Inferior parietal cortex (tissue), 1 donor: ENCODE measurements around the gene SEPTIN2.
"Not testable (repeated sequence)": the region's sequence is repeated elsewhere in the genome, so short reads cannot be mapped to it uniquely, and the experiment has no call there.

Experiments
- DNase-seq: peaks from one replicate; pipeline ENCODE4 v3.0.0-alpha.2; 2016; ENCODE audit errors: extremely low spot score

The SEPTIN2 gene

GRCh38 chr2:241350878-241351639 lies 35.3 kb downstream of the SEPTIN2 start:
- no peak for DNase-seq

GRCh38 chr2:241351640-241352031 lies 35.9 kb downstream of the SEPTIN2 start:
- no peak for DNase-seq

GRCh38 chr2:241352227-241352626 lies 36.5 kb downstream of the SEPTIN2 start:
- no peak for DNase-seq

GRCh38 chr2:241354668-241355658 lies 39.2 kb downstream of the SEPTIN2 start:
- DNase-seq, result no peak

GRCh38 chr2:241355983-241356870 lies 40.5 kb downstream of the SEPTIN2 start, which contains the start of gene FARP2:
Gene FARP2 (plus strand): TSS chr2:241356285. CDS start chr2:241373108, 16,823 bp downstream.
- peak; percentile 96 for DNase-seq

- DNase-seq, result no peak
These were observed 41.1 kb downstream of the SEPTIN2 start for GRCh38 chr2:241356871-241357260.

- DNase-seq, result no peak
These were observed 41.8 kb downstream of the SEPTIN2 start for GRCh38 chr2:241357531-241357930.

- no peak for DNase-seq
These were observed 42.7 kb downstream of the SEPTIN2 start for GRCh38 chr2:241358470-241358869.

- no peak for DNase-seq
These were observed 43.8 kb downstream of the SEPTIN2 start for GRCh38 chr2:241359481-241360045.

GRCh38 chr2:241363426-241363825 lies 47.7 kb downstream of the SEPTIN2 start:
- no peak for DNase-seq

GRCh38 chr2:241364781-241365180 lies 49.1 kb downstream of the SEPTIN2 start:
- DNase-seq, result no peak

- DNase-seq, result no peak
These were observed 51.0 kb downstream of the SEPTIN2 start for GRCh38 chr2:241366678-241367077.

GRCh38 chr2:241368643-241369042 lies 52.9 kb downstream of the SEPTIN2 start:
- DNase-seq, result no peak

- DNase-seq, result no peak
These were observed 56.8 kb downstream of the SEPTIN2 start for GRCh38 chr2:241372361-241372992.

GRCh38 chr2:241373446-241373845 lies 57.7 kb downstream of the SEPTIN2 start:
- no peak for DNase-seq

GRCh38 chr2:241373906-241374305 lies 58.2 kb downstream of the SEPTIN2 start:
- DNase-seq, result not testable (repeated sequence)

GRCh38 chr2:241375300-241375699 lies 59.6 kb downstream of the SEPTIN2 start:
- no peak for DNase-seq

- DNase-seq, result no peak
These were observed 61.1 kb downstream of the SEPTIN2 start for GRCh38 chr2:241376808-241377207.

- DNase-seq, result no peak
These were observed 63.1 kb downstream of the SEPTIN2 start for GRCh38 chr2:241378816-241379215.
